B cell (primary cell): Measurements from ENCODE around the gene BET1.

Experiments
- EZH2 ChIP-seq: IDR thresholded peaks from 2 replicates; pipeline ENCODE4 v1.6.1; 2012; ENCODE audit warnings: borderline replicate concordance, low read depth, mild to moderate bottlenecking, moderate library complexity, low read length; ENCODE audit not compliant: insufficient read depth, poor library complexity, severe bottlenecking
- TF ChIP-seq, protein P1 (sequence below): fragments of 200-600 bp; IDR thresholded peaks from one replicate; pipeline ENCODE4 v1.8.0; 2022; ENCODE audit warnings: antibody characterized with exemption, mild to moderate bottlenecking

DNA sequence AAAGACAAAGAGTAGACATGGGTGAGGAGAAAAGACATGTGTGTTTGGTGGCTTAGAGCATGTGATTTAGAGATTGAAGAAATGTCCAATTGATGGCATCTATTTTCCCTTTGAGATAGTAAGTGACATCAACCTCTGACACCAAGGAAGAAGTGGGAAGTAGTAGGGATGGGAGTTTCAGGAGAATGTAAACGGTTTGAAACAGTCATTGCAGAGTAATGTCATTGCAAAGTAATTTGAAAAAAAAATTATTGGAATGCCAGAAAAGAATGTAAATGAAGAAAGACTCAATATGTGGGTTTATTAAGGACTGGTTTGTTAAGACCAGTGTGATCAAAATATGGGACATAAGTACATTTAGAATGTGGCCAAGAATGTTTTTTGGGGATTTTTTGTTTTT lies 56.0 kb downstream of the BET1 start:
- TF ChIP-seq, protein P1, sequence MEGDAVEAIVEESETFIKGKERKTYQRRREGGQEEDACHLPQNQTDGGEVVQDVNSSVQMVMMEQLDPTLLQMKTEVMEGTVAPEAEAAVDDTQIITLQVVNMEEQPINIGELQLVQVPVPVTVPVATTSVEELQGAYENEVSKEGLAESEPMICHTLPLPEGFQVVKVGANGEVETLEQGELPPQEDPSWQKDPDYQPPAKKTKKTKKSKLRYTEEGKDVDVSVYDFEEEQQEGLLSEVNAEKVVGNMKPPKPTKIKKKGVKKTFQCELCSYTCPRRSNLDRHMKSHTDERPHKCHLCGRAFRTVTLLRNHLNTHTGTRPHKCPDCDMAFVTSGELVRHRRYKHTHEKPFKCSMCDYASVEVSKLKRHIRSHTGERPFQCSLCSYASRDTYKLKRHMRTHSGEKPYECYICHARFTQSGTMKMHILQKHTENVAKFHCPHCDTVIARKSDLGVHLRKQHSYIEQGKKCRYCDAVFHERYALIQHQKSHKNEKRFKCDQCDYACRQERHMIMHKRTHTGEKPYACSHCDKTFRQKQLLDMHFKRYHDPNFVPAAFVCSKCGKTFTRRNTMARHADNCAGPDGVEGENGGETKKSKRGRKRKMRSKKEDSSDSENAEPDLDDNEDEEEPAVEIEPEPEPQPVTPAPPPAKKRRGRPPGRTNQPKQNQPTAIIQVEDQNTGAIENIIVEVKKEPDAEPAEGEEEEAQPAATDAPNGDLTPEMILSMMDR = no peak
- no peak for TF ChIP-seq EZH2
